Measurements from ENCODE around the gene RAB42. TPM values are rescaled to one million over a fixed set of nuclear protein-coding genes. Genes with fewer than 3 reads are reported as not detected.

RAB42 gene
- total and polyA plus RNA-seq, 9 of the 15 experiments (the other 6 are each of a cell fraction or from before 2014, with no cell fraction given) = 0.07 to 0.14 (median 0.12) TPM; not detected in 6

DNA sequence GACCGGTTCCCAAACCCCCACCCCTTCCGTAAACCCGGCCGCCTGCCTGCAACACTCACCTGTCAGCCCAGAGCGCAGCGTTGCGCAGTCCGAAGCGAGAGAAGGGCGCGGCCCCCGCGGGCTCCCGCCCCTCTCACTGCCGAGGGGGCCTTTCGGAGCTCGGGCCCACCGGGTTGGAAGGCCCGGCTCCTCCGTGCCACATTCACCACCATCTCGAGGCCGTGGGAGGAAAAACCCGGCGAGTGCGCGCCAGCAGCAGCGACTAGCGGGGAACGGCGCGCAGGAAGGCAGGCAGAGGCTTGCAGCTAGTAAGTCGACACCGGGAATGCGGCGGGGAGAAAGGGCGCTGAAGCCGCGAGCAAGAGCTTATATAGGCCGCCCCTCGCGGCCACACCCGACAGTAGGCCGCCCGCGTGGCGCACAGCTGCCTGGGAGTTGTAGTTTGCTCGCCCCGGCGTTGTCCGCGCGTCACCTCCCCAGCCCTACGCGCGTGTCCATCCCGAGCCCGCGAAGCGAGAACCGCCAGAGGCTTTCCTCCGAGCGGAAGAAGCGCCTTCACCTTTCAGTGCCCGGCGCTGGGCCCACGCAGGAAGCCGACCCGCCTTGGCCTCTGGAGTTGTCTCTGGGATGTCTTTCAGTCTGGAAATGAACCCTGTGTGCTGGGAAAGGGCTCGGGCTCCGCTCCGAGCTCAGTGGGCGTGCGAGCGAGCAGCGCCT lies 10.4 kb upstream of the RAB42 start (continued):
- TF ChIP-seq DDX20 (tag; IDR thresholded peaks at IDR 0.05; ENCODE audit: low read depth) (no peak), SETDB1 (IDR thresholded peaks at IDR 0.05; ENCODE audit: low read length) (no peak), WHSC1 (IDR thresholded peaks at IDR 0.05; ENCODE audit: low read length) (no peak), HNRNPH1 (optimal IDR thresholded peaks at IDR 0.05; ENCODE audit: low read depth, low read length) (no peak), DACH1 (IDR thresholded peaks at IDR 0.05; ENCODE audit: partially characterized antibody) (no peak), CC2D1A (IDR thresholded peaks at IDR 0.05) (no peak), SREBF1 (IDR thresholded peaks at IDR 0.05; ENCODE audit: borderline replicate concordance, low read depth, low read length) (peak; percentile 63; the same call in 1 of the 2 replicates), NFXL1 (CRISPR knock-in tag; IDR thresholded peaks at IDR 0.05) (no peak), RB1 (IDR thresholded peaks at IDR 0.05; ENCODE audit: low read depth) (peak; percentile 94), ZNF668 (CRISPR knock-in tag; IDR thresholded peaks at IDR 0.05) (no peak), ZNF280B (CRISPR knock-in tag; IDR thresholded peaks at IDR 0.05) (no peak), EGR1 (conservative IDR thresholded peaks at IDR 0.05) (peak; percentile 64), ZNF140 (CRISPR knock-in tag; IDR thresholded peaks at IDR 0.05) (no peak), NFYB (IDR thresholded peaks at IDR 0.05; ENCODE audit: extremely low read depth, insufficient read length) (no peak), CTBP1 (IDR thresholded peaks at IDR 0.05; ENCODE audit: borderline replicate concordance) (peak; percentile 87), POLR3G (IDR thresholded peaks at IDR 0.05; ENCODE audit: extremely low read depth, insufficient read length, insufficient replicate concordance) (no peak), ELF1 (tag; IDR thresholded peaks at IDR 0.05) (no peak)
- TF ChIP-seq, protein P1, sequence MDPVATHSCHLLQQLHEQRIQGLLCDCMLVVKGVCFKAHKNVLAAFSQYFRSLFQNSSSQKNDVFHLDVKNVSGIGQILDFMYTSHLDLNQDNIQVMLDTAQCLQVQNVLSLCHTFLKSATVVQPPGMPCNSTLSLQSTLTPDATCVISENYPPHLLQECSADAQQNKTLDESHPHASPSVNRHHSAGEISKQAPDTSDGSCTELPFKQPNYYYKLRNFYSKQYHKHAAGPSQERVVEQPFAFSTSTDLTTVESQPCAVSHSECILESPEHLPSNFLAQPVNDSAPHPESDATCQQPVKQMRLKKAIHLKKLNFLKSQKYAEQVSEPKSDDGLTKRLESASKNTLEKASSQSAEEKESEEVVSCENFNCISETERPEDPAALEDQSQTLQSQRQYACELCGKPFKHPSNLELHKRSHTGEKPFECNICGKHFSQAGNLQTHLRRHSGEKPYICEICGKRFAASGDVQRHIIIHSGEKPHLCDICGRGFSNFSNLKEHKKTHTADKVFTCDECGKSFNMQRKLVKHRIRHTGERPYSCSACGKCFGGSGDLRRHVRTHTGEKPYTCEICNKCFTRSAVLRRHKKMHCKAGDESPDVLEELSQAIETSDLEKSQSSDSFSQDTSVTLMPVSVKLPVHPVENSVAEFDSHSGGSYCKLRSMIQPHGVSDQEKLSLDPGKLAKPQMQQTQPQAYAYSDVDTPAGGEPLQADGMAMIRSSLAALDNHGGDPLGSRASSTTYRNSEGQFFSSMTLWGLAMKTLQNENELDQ (CRISPR knock-in tag; IDR thresholded peaks at IDR 0.05; ENCODE audit: borderline replicate concordance) = peak; percentile 88; the same call in 1 of the 2 replicates
- TF ChIP-seq, protein P2, sequence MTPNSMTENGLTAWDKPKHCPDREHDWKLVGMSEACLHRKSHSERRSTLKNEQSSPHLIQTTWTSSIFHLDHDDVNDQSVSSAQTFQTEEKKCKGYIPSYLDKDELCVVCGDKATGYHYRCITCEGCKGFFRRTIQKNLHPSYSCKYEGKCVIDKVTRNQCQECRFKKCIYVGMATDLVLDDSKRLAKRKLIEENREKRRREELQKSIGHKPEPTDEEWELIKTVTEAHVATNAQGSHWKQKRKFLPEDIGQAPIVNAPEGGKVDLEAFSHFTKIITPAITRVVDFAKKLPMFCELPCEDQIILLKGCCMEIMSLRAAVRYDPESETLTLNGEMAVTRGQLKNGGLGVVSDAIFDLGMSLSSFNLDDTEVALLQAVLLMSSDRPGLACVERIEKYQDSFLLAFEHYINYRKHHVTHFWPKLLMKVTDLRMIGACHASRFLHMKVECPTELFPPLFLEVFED (CRISPR knock-in tag; conservative IDR thresholded peaks at IDR 0.05) = peak; percentile 91
- TF ChIP-seq, protein P3, sequence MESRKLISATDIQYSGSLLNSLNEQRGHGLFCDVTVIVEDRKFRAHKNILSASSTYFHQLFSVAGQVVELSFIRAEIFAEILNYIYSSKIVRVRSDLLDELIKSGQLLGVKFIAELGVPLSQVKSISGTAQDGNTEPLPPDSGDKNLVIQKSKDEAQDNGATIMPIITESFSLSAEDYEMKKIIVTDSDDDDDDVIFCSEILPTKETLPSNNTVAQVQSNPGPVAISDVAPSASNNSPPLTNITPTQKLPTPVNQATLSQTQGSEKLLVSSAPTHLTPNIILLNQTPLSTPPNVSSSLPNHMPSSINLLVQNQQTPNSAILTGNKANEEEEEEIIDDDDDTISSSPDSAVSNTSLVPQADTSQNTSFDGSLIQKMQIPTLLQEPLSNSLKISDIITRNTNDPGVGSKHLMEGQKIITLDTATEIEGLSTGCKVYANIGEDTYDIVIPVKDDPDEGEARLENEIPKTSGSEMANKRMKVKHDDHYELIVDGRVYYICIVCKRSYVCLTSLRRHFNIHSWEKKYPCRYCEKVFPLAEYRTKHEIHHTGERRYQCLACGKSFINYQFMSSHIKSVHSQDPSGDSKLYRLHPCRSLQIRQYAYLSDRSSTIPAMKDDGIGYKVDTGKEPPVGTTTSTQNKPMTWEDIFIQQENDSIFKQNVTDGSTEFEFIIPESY (CRISPR knock-in tag; IDR thresholded peaks at IDR 0.05) = peak; percentile 74
- TF ChIP-seq, protein P4, sequence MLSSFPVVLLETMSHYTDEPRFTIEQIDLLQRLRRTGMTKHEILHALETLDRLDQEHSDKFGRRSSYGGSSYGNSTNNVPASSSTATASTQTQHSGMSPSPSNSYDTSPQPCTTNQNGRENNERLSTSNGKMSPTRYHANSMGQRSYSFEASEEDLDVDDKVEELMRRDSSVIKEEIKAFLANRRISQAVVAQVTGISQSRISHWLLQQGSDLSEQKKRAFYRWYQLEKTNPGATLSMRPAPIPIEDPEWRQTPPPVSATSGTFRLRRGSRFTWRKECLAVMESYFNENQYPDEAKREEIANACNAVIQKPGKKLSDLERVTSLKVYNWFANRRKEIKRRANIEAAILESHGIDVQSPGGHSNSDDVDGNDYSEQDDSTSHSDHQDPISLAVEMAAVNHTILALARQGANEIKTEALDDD (IDR thresholded peaks at IDR 0.05) = no peak
